Measurements from ENCODE around the gene HOXD11.

DNA sequence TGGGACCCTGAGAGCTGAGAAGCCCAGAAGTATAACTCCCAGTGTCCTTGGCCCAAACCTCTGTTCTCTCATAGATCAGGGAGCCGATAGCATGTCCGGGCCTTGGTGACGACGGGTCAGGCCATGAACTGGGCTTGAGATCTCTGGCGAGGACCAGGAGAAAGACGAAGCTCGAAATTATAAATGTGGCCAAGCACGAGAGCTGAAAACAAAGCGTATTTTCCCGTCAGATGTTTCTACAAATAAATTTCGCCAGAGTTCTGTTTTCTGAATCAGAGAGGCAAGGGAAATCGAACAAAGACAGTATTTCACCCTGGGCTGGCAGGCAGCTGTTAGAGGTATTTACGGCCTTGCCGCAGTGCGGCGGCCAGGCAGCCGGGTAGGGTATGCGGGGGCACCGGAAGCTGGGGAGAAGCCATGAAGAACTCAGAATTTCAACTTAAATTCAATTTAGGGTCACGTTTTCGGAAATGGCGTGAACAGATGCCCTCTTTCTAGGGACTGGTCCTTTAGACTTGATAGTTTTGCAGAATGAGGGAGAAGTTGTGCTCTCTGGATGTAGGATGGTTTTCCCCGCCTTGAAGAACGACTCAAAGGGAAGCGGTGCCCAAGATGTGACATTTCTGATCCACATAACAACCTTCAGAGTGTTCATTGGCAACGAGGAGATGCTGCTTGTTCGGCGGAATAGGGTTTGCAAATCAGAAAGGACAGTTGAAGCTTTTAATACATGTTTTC is 32.0 kb downstream of the HOXD11 start:
- TF ChIP-seq, protein P1, sequence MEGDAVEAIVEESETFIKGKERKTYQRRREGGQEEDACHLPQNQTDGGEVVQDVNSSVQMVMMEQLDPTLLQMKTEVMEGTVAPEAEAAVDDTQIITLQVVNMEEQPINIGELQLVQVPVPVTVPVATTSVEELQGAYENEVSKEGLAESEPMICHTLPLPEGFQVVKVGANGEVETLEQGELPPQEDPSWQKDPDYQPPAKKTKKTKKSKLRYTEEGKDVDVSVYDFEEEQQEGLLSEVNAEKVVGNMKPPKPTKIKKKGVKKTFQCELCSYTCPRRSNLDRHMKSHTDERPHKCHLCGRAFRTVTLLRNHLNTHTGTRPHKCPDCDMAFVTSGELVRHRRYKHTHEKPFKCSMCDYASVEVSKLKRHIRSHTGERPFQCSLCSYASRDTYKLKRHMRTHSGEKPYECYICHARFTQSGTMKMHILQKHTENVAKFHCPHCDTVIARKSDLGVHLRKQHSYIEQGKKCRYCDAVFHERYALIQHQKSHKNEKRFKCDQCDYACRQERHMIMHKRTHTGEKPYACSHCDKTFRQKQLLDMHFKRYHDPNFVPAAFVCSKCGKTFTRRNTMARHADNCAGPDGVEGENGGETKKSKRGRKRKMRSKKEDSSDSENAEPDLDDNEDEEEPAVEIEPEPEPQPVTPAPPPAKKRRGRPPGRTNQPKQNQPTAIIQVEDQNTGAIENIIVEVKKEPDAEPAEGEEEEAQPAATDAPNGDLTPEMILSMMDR (IDR thresholded peaks at IDR 0.05), result no peak
- no peak for TF ChIP-seq POLR2A (IDR thresholded peaks at IDR 0.05)

Measured in esophagus squamous epithelium (tissue), 4 donors.